Neural cell (in vitro differentiated cells): ENCODE results near the gene ZNF407.

ENCODE experiments used
- CTCF ChIP-seq: fragments of 450-650 bp; IDR thresholded peaks from 2 replicates; pipeline ENCODE4 v1.5.1; 2014; ENCODE audit warnings: antibody characterized with exemption, mild to moderate bottlenecking, moderate library complexity; ENCODE audit not compliant: poor library complexity, severe bottlenecking
- EZH2 ChIP-seq: fragments of 200-600, 300-800 bp; shearing (Covaris generic), sonication (generic); IDR thresholded peaks from 2 replicates; pipeline ENCODE4 v1.6.1; 2014; ENCODE audit warnings: antibody characterized with exemption, low read length, borderline replicate concordance, mild to moderate bottlenecking; ENCODE audit not compliant: insufficient read depth, poor library complexity, severe bottlenecking
- POLR2AphosphoS5 ChIP-seq: IDR thresholded peaks from 2 replicates; pipeline ENCODE4 v1.6.1; 2012
- SMC3 ChIP-seq: fragments of 450-650 bp; conservative IDR thresholded peaks from 2 replicates; pipeline ENCODE4 v1.6.1; 2014; ENCODE audit warnings: antibody characterized with exemption, mild to moderate bottlenecking, moderate library complexity; ENCODE audit not compliant: poor library complexity

- TF ChIP-seq POLR2AphosphoS5 (no peak), CTCF (no peak), SMC3 (no peak), EZH2 (no peak)
Measured at GRCh38 chr18:74820160-74820780, 222.6 kb downstream of the ZNF407 start.
